Skeletal muscle tissue (tissue), 2 donors: ENCODE data around the gene FHIT. TPM values are rescaled to one million over a fixed set of nuclear protein-coding genes. Genes with fewer than 3 reads are reported as not detected.

ENCODE experiments used
- small RNA-seq: library from RNA; depleted of rRNA; stranded (forward); fragments of <200 nt; gene quantifications from one replicate; pipeline ENCODE3, GENCODE V24; 2014
- total RNA-seq: library from RNA; depleted of rRNA; stranded (reverse); fragments of >200 nt; gene quantifications from one replicate; pipeline ENCODE4 v1.2.3, GENCODE V29; 2014

FHIT gene
- total RNA-seq, 1 donor from 2014 or later = 4.2 TPM

Small RNA genes within 50 kb of the gene (small RNA-seq; reads per million reads assigned to genes)
- gene MIR548BB (not detected), gene RF00012 (not detected)
